Activated effector memory CD4-positive, alpha-beta T cell treated with Interleukin-2 at 50 U/mL for 16 hours (primary cell): ENCODE results near the gene ITGB8.
"Not testable (repeated sequence)": the region's sequence is repeated elsewhere in the genome, so short reads cannot be mapped to it uniquely, and the experiment has no call there.

Experiments
- DNase-seq: peaks from one replicate; pipeline ENCODE4 v3.0.0-alpha.2; 2020

Gene ITGB8

GRCh38 chr7:20389192-20389591 lies 58.5 kb downstream of the ITGB8 start:
- not testable (repeated sequence) for DNase-seq

DNA sequence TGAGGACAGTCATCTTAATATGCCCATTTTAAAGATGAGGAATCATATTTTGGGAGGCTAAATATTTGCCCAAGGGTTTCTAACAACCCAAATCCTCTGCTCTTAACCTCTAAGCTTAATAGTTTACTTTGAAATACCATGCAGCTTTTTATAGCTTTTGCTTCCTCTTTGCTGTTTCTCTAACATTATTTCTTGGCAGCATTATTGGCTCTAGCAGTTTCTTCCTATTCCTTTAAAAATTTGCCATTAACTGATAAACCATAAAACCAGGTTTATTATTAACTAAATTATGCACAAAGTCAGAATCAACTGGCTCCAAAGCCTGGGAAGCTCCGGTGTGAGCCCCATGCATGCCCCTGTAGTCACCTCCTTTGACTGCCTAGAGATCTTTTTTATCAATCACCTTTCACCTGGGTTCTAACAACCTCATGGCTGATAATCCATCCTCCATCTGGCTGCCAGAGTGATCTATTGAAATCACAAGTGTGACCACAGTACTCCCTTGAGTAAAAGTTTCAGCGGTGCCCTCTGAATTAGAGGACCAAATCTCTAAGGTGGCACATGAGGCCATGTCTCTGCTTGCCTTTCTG lies 62.4 kb downstream of the ITGB8 start:
- no peak for DNase-seq

DNA sequence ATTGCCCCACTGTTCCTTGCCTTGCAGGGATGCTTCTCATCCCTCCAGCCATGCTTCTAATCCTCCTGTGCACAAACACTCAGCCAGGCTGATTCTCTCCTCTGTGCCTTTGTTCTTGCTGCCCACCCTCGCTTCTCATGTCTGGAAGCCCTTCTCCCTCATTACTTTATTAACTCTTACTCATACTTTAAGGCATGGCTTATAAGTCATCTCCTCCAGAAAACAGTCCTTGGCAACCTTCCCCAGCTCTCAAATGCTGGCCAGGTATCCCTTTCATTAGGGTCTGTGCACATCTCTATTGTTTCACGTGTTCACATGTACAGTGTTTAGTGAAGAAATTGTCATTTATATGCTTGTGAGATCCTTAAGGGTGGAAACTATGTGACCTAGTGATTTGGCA lies 62.9 kb downstream of the ITGB8 start:
- DNase-seq = no peak

DNA sequence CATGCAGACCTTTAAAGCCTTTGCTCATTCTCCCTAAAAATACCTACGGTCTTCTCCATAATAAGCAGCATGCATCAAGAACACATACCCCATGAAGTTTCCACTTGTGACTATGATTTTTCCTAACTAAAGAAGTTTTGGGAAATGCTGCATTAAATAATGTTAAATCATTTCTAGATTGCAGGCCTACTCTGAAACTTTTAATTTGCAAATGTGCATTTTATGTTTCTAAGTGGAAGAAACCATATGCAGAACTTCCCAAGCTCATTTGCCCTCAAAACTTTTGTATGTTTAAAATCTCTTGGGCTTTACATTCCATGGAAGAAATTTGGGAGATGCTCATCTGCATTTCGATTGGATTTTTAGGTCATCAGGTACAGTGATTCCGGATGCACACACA lies 63.6 kb downstream of the ITGB8 start:
- no peak for DNase-seq

- DNase-seq = no peak
Observed at GRCh38 chr7:20395104-20395503, 64.4 kb downstream of the ITGB8 start.

GRCh38 chr7:20395511-20395910 lies 64.8 kb downstream of the ITGB8 start:
- DNase-seq = no peak

DNA sequence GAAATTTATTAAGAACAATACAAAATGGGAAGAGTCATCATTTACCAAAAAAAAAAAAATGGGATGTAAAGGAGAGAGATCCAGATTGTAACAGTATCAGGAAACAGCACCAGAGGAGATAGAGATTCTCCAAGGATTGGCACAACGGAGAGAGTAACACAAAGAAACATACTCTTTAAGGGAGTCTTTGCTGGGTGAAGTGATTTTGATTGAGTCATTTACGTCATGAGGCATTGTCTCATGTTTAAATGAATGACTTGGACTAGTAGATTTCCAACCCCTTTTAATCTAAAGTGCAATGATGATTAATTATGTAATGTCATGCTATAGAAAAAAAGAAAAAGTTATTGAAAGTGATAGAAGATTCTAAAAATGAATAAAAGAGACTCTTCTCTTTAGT lies 68.8 kb downstream of the ITGB8 start:
- no peak for DNase-seq

GRCh38 chr7:20401861-20402746 lies 71.4 kb downstream of the ITGB8 start:
- DNase-seq = no peak

DNA sequence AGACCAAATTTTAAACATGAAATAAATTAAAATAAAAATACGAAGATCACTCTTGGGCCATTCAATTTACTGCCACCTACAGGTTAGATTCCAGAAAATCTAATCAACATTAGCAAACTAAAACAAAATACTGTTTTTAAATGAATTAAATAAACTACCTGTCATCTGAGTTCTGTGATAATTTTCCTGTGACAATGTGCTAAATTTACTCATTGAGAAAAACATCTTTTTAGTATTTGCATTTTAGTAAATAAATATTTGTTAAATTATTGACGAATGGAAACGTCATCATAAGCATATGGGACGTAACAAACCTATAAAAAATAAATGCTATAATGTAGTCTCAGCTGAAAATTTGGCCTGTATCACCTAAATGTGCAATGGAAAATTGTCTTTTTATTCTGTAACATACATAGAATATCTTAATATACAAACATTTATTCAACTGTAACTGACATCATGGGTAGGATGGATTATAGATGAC lies 72.1 kb downstream of the ITGB8 start:
- DNase-seq = no peak

GRCh38 chr7:20403331-20403730 lies 72.6 kb downstream of the ITGB8 start:
- DNase-seq = no peak

DNA sequence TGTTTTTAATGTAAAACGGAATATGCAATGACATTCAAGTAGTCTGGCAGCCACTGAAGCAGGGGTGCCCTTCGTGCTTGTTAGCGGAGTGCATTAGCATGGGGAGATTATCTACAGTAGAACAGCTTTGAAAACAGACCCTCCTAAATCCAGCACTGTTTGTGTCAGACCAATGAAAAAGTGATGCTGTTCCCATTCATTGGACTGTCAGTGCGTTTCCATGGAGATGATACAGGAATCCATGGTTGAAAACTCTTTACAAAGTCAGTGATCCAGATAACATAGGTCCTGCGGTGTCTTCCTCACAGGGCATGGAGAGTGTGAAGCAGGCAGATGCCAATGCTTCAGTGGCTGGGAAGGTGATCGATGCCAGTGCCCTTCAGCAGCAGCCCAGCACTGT lies 73.6 kb downstream of the ITGB8 start:
- DNase-seq = no peak

GRCh38 chr7:20407585-20408466 lies 77.1 kb downstream of the ITGB8 start:
- no peak for DNase-seq

- no peak for DNase-seq
Observed at GRCh38 chr7:20408467-20408826, 77.7 kb downstream of the ITGB8 start.

DNA sequence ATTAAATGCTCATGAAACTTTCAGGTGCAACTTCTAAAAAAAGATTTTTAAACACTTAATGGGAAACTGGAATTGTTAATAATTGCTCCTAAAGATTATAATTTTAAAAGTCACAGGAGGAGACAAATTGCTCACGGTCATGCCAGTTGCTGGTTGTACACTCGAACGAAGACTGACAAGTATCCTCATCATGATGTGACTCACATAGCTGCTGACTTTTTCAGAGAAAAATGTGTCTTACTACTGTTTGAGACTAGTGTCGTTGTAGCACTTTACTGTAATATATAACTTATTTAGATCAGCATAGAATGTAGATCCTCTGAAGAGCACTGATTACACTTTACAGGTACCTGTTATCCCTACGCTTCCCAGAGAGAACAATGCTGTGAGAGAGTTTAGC lies 79.3 kb downstream of the ITGB8 start:
- no peak for DNase-seq

DNA sequence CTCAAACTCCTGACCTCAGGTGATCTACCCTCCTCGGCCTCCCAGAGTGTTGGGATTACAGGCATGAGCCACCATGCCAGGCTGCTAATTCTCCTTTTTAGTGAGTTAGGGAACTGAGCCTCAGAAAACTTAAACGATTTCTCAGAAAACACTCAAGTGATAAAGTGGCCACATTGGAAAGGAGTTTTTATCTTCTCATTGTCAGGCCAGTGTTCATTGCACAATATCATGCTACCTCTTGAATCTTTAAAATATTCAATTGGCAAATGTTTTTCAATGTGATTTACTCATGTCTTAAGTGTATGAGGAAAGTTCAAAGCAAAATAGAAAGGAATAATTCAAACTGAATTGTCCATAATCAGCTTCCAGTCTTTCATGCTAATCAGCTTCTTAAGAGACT lies 80.7 kb downstream of the ITGB8 start:
- no peak for DNase-seq

DNA sequence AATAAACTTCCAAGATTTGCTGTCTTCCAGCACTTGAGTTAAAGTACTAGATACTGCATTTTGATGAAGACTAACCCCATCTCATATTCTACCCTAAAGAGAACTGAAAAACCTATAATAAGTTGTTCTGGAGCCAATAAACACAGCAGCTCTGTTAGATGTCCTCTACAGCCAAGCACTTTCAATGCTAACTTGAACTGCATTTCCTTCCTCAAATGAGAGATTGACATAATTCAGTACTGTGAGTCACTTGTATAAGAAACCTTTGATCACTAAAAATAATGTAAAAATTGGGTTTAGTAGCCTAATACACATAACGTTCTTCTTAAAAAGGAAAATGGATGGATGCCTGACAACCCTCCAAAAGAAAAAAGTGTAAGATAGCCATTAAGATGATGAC lies 81.3 kb downstream of the ITGB8 start:
- no peak for DNase-seq

GRCh38 chr7:20417260-20417659 lies 86.6 kb downstream of the ITGB8 start:
- DNase-seq = no peak

- no peak for DNase-seq
Observed at GRCh38 chr7:20417675-20418382, 87.1 kb downstream of the ITGB8 start.

DNA sequence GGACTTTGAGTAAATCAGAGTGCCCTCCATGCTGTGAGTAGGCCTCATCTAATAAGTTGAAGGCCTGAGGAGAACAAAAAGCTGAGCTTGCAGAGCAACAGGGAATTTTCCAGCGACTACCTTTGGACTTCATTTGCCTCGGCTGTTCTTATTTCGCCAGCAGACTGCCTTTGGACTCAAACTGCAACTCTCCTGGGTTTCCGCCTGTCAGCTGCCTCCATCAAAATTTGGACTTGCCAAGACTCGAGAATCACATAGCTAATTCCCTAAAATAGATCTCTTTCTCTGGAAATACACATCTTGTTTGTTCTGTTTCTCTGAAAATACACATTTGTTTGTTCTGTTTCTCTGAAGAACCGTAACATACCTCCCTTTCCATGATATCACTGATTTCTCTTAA lies 93.8 kb downstream of the ITGB8 start:
- DNase-seq = no peak

DNA sequence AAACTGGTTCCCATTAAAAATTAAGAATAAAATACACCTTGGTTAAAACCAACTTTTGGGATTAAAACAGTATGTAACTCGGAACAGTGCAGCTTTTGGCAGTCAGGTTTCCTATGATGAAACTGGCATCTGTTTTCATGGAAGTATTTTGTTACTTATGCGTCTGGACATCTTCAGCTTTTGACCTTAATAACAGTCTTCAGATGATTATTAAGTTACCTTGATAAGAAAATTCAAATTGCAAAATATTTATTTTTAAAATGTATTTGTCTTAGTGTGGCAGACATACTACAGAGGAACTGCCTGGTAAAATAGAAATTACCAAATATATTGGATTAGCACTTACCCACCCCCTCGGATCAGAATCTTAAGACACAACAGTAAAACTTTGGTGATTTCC lies 100.0 kb downstream of the ITGB8 start:
- no peak for DNase-seq

DNA sequence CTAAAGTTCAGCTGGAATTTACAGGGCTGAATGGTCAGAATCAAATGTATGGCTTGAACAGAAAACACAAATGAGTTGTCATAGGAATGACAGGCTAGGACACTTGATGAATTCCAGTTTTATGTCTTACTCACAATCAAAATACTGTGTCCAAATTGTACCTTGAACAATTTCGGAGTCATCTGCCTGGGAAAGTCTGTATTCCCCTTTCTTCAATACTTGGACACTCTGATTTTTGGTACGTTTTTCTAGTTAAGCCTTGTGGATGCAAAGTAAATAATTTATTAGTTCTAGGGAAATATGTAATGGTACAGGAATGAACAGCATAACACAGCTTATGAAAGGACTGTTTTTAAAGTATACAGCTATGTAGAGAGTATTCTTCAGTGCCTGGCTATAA lies 100.4 kb downstream of the ITGB8 start:
- no peak for DNase-seq

DNA sequence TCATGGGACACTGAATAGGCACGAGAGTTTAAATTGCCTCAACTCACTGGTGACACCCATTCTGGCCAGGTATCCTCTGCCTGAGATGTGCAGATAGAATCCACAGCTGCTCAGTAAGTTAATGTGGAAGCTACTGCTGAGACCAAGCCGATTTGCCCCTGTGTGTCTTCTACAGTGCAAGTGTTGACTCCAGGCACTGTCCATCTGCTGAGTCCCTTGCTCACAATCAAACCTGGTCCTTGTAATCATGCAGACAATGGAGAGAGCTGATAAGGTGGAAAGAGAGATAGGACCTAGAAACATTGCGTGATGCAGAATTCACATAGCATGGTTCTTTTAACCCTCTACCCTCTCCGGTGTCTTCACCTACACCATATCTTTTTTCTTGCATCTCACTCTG lies 101.4 kb downstream of the ITGB8 start:
- no peak for DNase-seq

- no peak for DNase-seq
Observed at GRCh38 chr7:20435305-20435704, 104.6 kb downstream of the ITGB8 start.
